Mucosa of rectum (tissue), 2 donors: ENCODE measurements around the gene CAMTA1.

Experiments
- H3K27ac ChIP-seq, 2 donors: one replicate each; pipeline ENCODE4 v1.7.0; 2013; ENCODE audit warnings: inconsistent platforms in 2 of 2, low read depth in 2 of 2, low read length in 2 of 2
- H3K27me3 ChIP-seq, 2 donors: one replicate each; pipeline ENCODE4 v1.7.0; 2013; ENCODE audit warnings: low read length in 2 of 2; ENCODE audit not compliant: control insufficient read depth in 2 of 2, insufficient read depth in 2 of 2
- H3K36me3 ChIP-seq, 2 donors: one replicate each; pipeline ENCODE4 v1.7.0; 2013; ENCODE audit warnings: low read length in 2 of 2; ENCODE audit not compliant: control insufficient read depth in 2 of 2, insufficient read depth in 2 of 2
- H3K4me1 ChIP-seq, 2 donors: one replicate each; pipeline ENCODE4 v1.7.0; 2013; ENCODE audit warnings: low read length in 2 of 2, mild to moderate bottlenecking in 1 of 2; ENCODE audit not compliant: control insufficient read depth in 2 of 2, insufficient read depth in 2 of 2
- H3K4me3 ChIP-seq, 2 donors: one replicate each; pipeline ENCODE4 v1.7.0; 2013; ENCODE audit warnings: low read length in 2 of 2
- H3K9ac ChIP-seq, 2 donors: one replicate each; pipeline ENCODE4 v1.7.0; 2013; ENCODE audit warnings: low read length in 2 of 2, low read depth in 1 of 2, mild to moderate bottlenecking in 1 of 2
- H3K9me3 ChIP-seq, 2 donors: one replicate each; pipeline ENCODE4 v1.7.0; 2013; ENCODE audit warnings: low read length in 2 of 2; ENCODE audit not compliant: control insufficient read depth in 2 of 2
- donor health status: healthy.
- donor health status: Normal muscosa, but diverticular disease.

Gene CAMTA1

DNA sequence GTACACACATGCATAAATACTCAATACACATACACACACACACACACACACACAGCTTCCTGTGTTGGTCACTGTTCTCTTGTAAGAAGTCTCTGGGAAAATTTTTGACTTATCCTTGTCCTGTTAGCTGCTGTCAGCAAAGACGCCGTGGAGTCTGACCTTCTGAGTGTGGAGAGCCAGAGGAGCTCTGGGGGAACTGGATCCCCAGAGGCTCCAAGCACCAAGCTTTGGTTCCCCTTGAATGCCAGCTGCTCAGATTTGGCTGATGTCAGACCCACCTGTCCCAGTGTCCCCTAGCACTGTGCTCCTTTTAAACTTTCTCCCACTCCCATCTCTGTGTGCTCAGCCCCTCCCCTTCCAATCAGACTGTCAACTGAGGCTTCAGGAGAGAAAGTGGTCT lies 319.1 kb downstream of the CAMTA1 start:
- H3K4me1 ChIP-seq: no peaks in the 10 kb centered on the region

DNA sequence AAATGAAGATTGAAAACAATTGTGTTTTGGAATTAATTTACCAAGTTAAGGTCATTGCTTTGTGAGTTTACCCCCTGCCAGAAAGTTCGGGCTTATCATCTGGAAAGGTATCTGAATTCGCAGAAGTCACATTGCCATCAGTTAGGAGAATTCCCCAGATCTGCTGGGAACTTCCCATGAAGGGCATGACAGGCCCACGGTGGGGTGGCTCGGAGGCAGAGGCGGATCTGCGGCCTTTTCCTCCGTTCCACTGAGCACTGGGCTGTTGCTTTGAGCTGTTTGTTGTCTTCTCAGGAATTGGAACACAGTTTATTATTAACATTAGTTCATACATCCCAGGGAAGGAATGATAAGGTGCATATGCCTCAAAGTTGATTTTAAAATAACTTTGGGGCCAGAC lies 320.0 kb downstream of the CAMTA1 start:
- H3K27me3 ChIP-seq: no peaks in the 10 kb centered on the region
- no peak overlapping the region for H3K4me3 ChIP-seq
- no peaks in the 10 kb centered on the region for H3K36me3 ChIP-seq
- no peaks in the 10 kb centered on the region for H3K9me3 ChIP-seq
- no peaks in the 10 kb centered on the region for H3K4me1 ChIP-seq
- no peak overlapping the region for H3K9ac ChIP-seq
- no peak overlapping the region for H3K27ac ChIP-seq

More for the DNA sequence above, 319.1 kb downstream of the CAMTA1 start:
- no peaks in the 10 kb centered on the region for H3K27me3 ChIP-seq
- no peak overlapping the region for H3K4me3 ChIP-seq
- H3K27ac ChIP-seq: no peak overlapping the region
- H3K9ac ChIP-seq: no peak overlapping the region
- no peaks in the 10 kb centered on the region for H3K9me3 ChIP-seq
- H3K36me3 ChIP-seq: no peaks in the 10 kb centered on the region

DNA sequence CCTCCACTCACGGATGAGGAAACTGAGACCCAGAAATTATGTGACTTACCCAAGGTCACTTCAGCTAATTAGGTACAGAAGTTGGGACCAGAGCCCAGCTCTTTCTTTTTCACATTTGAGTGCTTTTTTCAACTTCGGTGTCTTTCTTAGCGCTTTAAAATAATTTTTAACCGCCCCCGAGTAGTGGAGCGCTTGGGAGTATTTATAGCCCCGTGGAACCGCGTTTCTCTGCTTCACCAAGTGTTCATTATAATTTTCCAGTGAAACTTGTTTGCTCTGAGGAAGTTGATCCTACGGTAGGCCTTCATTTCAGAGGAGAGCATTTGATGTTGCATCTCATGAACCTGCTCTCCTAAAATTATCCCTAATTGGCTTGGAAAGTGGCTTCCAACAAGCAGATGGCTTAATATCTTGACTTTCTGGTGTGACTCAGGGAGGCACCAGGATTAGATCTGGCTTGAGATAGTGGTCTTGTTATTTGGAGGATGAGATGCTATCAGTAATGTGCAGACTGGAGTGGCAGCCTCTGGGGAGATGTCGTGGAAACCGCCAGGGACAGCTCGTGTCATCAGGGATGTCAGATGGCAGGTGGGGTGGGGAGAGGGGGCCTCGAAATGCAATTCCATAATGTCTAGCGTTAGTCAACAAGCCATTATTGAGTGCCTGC lies 321.3 kb downstream of the CAMTA1 start:
- H3K4me1 ChIP-seq: no peaks in the 10 kb centered on the region
- H3K9ac ChIP-seq: no peak overlapping the region
- H3K4me3 ChIP-seq: no peak overlapping the region
- H3K27me3 ChIP-seq: no peaks in the 10 kb centered on the region
- no peak overlapping the region for H3K27ac ChIP-seq
- no peaks in the 10 kb centered on the region for H3K9me3 ChIP-seq
- H3K36me3 ChIP-seq: no peaks in the 10 kb centered on the region

DNA sequence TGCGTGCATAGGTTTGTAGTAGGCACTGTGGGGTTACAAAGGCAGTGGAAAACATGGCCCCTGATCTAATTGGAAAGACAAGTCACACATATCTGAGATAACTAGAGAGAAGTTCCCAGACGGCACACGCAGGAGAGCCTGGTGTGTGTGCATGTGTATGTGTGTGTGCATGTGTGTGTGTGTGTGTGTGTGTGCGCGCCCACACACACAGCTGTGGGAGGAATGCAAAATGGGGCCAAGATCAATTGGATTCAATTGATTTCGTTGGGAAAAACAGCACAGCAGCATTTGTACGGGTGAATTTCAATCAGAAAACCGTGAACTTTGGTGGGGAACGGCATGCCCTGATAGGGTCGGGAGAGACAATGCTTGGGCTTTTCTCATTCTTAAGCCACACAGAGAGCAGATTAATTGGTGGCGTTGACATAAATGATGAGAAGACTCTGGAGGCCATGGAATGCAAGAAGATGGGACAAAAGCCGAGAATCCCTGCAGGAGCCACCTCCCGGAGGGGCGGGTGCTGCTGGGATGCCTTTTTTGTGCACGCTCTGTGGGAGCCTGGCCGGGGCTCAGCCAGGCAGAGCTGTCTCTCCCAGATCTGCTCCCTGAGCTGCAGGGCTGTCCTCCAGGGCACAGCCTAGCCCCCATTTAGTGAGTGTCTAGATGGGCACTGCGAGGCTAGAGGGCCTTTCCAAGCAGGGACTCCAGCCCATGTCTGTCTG lies 322.0 kb downstream of the CAMTA1 start:
- Histone ChIP-seq H3K27ac (no peak overlapping the region), H3K27me3 (no peaks in the 10 kb centered on the region), H3K9ac (no peak overlapping the region), H3K36me3 (no peaks in the 10 kb centered on the region), H3K4me1 (no peaks in the 10 kb centered on the region), H3K9me3 (no peaks in the 10 kb centered on the region), H3K4me3 (no peak overlapping the region)

DNA sequence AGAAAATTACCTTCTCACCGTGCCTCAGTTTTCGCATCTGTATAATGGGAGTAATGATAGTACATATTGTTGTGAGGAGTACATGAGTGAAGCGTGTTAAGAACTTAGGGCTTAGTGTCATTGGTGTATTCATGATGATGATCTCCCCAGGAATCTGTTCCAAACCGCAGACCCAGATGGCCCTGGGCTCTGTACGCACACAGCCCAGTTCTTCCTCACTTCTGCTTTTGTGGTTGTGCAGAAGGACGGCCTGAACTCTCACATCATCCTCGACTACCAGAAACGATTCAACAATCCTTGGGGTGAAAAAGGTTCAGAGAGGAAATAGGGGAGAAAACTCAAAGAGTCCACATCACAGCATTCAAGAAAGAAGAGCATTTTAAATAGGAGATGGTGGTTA lies 323.0 kb downstream of the CAMTA1 start:
- H3K9ac ChIP-seq: no peak overlapping the region

DNA sequence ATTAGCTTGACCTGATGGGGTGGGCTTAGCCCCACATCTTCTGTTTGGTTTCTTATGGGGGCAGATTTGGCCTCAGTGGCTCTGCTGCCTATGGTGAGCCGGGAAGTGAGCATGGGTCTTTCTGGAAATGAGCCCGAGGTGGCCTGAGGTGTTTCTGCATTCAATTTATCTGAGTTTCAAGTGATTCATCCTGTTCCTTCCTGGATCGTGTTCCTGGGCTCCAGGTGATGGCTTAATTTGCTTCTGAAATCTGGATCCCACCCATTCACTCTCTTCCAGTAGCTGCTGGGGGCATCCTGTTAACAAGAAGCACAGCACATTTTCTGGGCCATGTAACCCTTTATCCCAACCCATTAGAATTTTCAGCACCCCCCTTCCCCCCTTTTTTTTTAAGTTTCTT lies 324.6 kb downstream of the CAMTA1 start:
- H3K9ac ChIP-seq: no peak overlapping the region
- no peak overlapping the region for H3K4me3 ChIP-seq
- H3K27ac ChIP-seq: no peak overlapping the region
- H3K27me3 ChIP-seq: no peaks in the 10 kb centered on the region
- H3K36me3 ChIP-seq: no peaks in the 10 kb centered on the region
- no peaks in the 10 kb centered on the region for H3K9me3 ChIP-seq
- no peaks in the 10 kb centered on the region for H3K4me1 ChIP-seq

More for the DNA sequence above, 323.0 kb downstream of the CAMTA1 start:
- Histone ChIP-seq H3K27ac (no peak overlapping the region), H3K4me1 (no peaks in the 10 kb centered on the region), H3K36me3 (no peaks in the 10 kb centered on the region), H3K27me3 (no peaks in the 10 kb centered on the region), H3K9me3 (no peaks in the 10 kb centered on the region), H3K4me3 (no peak overlapping the region)

DNA sequence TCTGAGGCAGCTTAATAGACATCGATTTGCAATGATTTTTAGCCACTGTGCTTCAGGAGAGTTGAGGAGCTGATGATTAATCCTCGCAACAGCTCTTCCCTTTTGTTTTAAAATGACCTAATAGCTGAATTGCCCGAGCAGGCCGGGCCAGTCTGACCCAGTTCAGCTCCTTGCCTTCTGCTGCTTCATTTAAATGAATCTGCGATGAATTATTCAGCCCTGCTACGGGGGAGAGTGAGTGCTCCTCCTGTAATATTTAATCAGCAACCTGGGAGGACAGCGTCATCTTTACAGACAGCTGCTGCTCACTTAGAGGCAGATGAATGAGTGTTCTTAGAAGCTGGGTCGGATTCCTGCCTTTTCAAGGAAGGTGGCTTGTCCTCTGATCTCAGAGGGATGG lies 325.1 kb downstream of the CAMTA1 start:
- Histone ChIP-seq H3K27me3 (no peaks in the 10 kb centered on the region), H3K9ac (no peak overlapping the region), H3K9me3 (no peaks in the 10 kb centered on the region), H3K4me1 (no peaks in the 10 kb centered on the region), H3K4me3 (no peak overlapping the region), H3K36me3 (no peaks in the 10 kb centered on the region), H3K27ac (no peak overlapping the region)

DNA sequence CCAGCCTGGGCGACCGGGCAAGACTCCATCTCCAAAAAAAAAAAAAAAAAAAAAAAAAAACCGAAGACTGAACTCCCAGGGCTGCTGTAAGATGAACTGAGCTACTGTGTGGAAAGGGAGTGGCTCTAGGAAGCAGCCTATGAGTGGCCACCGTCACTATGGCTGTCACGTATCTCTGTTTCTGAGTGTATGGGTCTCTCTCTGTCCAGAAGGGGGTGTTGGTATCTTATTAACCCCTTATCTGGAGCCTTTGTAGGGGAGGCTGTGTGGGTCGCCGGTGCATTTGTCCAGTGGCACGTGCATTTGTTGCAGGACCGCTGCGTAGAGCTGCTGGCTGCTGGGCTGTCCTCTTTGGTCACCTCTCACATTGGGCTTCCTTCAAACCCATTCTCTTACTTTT lies 326.6 kb downstream of the CAMTA1 start:
- Histone ChIP-seq H3K9me3 (no peaks in the 10 kb centered on the region), H3K4me3 (no peak overlapping the region), H3K4me1 (no peaks in the 10 kb centered on the region), H3K27me3 (no peaks in the 10 kb centered on the region), H3K9ac (no peak overlapping the region), H3K27ac (no peak overlapping the region), H3K36me3 (no peaks in the 10 kb centered on the region)

DNA sequence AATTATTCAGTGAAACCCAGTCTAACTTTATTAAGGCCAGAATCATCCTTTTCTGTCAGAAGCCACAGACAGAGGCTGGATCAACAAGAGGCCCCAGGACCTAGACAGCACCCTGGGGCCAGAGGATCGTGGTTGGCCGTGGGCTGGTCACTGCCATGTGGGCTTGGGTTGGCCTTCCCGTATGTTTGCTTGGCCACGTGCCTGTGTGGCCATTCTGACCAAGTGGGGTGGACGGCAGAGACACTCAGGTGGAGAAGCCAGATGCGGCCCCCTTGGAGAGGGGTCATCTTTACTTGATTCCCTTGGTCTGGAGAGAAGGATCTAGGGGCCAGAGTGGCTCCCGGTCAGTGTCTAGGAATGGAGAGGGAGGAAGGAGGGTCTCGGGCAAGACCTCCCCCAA lies 327.9 kb downstream of the CAMTA1 start:
- H3K27ac ChIP-seq: no peak overlapping the region
- H3K27me3 ChIP-seq: no peaks in the 10 kb centered on the region

DNA sequence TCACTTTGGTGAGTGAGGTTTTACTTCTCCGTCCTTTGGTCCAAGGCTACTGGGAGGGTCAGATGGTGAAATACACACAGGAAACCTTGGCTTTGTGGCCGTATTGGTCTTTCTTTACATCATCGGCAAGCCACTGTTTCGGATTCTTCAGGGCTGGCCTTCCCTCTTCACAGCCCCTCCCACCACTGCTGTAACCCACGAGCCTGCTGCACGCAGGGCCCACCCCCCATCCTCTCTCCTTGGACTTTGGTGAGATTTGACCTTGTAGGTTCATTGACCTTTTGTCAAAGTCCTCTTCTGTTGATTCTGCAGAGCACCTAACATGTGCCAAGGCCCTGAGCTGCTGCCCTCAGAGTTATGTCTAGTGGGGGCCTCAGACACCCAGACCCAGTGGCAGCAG lies 328.6 kb downstream of the CAMTA1 start:
- Histone ChIP-seq H3K4me1 (no peaks in the 10 kb centered on the region), H3K4me3 (no peak overlapping the region), H3K36me3 (no peaks in the 10 kb centered on the region), H3K9me3 (no peaks in the 10 kb centered on the region), H3K27me3 (no peaks in the 10 kb centered on the region), H3K9ac (no peak overlapping the region), H3K27ac (no peak overlapping the region)

More for the DNA sequence above, 327.9 kb downstream of the CAMTA1 start:
- H3K9me3 ChIP-seq: no peaks in the 10 kb centered on the region
- H3K4me3 ChIP-seq: no peak overlapping the region
- no peaks in the 10 kb centered on the region for H3K36me3 ChIP-seq
- H3K9ac ChIP-seq: no peak overlapping the region
- no peaks in the 10 kb centered on the region for H3K4me1 ChIP-seq
